ENCODE data around the gene EXD1. TPM values are rescaled to one million over a fixed set of nuclear protein-coding genes. Genes with fewer than 3 reads are reported as not detected.

EXD1 gene
- total and polyA plus RNA-seq, 12 donors: not detected

DNA sequence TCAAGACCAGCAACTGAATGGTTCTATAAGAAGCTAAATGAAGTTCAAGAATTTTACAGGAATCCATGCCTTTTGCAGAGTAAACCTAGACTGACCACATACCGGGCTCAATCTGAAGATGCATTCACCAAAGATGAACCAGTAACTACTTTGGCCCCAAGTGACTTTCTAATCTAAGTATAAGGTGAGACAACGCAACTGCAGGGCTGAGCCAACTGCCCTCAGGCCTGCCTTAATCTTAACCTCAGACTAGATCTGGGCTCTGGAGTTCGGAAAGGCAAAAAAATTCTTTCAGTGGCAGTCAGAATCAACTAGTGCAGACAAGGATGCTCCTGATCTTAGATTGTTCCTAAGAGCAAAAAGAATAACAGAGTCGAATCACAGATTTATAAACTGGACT, 48.3 kb downstream of the EXD1 start:
- H3K27me3 ChIP-seq: no peaks in the 10 kb centered on the region
- ATAC-seq: no peak
- intact Hi-C loops (cut with DNase I): loop anchor here in 5 of 10 donors (5.0 to 10.0 kb wide), 4 partner anchors 157 to 327 kb away; no protein-coding TSS in a partner anchor
- no peaks in the 10 kb centered on the region for H3K4me1 ChIP-seq
- 64 to 66% methylated on average over 4 of the region's 4 CpGs for WGBS, 2 donors
- H3K27ac ChIP-seq: no peak overlapping the region
- no peak overlapping the region for H3K4me3 ChIP-seq
- no peaks in the 10 kb centered on the region for H3K9me3 ChIP-seq
- no peaks in the 10 kb centered on the region for H3K36me3 ChIP-seq
- TF ChIP-seq, protein P1, sequence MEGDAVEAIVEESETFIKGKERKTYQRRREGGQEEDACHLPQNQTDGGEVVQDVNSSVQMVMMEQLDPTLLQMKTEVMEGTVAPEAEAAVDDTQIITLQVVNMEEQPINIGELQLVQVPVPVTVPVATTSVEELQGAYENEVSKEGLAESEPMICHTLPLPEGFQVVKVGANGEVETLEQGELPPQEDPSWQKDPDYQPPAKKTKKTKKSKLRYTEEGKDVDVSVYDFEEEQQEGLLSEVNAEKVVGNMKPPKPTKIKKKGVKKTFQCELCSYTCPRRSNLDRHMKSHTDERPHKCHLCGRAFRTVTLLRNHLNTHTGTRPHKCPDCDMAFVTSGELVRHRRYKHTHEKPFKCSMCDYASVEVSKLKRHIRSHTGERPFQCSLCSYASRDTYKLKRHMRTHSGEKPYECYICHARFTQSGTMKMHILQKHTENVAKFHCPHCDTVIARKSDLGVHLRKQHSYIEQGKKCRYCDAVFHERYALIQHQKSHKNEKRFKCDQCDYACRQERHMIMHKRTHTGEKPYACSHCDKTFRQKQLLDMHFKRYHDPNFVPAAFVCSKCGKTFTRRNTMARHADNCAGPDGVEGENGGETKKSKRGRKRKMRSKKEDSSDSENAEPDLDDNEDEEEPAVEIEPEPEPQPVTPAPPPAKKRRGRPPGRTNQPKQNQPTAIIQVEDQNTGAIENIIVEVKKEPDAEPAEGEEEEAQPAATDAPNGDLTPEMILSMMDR (IDR thresholded peaks at IDR 0.05): no peak
- DNase-seq: no peak

DNA sequence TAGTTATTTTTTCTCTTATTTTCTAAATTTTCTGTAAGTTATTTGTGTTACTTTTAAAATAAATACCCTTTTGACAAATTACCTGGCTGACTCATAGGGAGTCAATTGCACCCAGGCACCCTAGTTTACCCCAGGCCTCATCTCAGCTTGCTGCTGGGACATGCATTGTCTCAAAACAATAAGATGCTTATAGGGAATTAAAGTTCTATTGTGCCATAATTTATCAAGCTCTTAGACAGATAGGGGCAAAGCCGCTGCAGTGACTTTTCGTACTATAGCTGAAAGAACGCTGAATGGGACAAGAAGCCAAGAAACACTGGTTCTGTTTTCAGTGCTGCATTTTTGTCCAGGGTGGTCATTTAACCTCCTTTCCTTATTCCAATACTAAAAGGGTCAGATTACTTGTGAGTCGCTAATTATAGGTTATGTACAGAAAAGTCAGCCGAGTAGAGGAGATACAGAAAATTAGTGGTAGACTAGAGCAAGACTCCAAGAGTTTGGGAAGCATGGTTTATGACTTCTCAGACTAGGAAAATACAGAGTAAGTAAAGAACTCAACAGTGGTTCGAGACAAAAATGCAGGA, 50.3 kb downstream of the EXD1 start:
- TF ChIP-seq, protein P1 (IDR thresholded peaks at IDR 0.05): no peak
- WGBS, 2 donors: 78 to 87% methylated on average over 6 of the region's 6 CpGs
- H3K4me1 ChIP-seq: no peaks in the 10 kb centered on the region
- H3K27ac ChIP-seq: no peak overlapping the region
- DNase-seq (no peak), ATAC-seq (no peak)
- intact Hi-C loops (cut with DNase I): loop anchor here in 5 of 10 donors (5.0 to 10.0 kb wide), 4 partner anchors 155 to 325 kb away; no protein-coding TSS in a partner anchor
- H3K36me3 ChIP-seq: no peaks in the 10 kb centered on the region
- H3K9me3 ChIP-seq: no peaks in the 10 kb centered on the region
- H3K4me3 ChIP-seq: no peak overlapping the region
- no peaks in the 10 kb centered on the region for H3K27me3 ChIP-seq

DNA sequence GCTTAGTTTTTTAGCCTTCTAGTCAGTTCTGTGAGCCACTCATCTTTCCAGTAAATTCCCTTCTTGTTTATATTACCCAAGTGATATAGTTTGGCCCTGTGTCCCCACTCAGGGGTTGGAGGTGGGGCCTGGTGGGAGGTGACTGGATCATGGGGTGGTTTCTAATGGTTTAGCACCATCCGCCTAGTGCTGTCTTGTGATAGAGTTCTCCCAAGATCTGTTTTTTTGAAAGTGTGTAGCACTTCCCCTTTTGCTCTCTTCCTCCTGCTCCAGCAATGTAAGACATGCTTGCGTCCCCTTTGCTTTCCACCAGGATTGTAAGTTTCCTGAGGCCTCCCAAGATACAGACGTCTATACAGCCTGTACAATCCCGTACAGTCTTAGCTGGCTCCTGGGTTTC, 60.8 kb downstream of the EXD1 start:
- intact Hi-C loops (cut with DNase I): no loop called here
- 81 to 82% methylated on average over 4 of the region's 4 CpGs for WGBS, 2 donors
- ATAC-seq (peak in 2 of 8 donors; percentile 29 to 31), DNase-seq (no peak)
- H3K4me3 ChIP-seq: no peak overlapping the region
- H3K9me3 ChIP-seq: no peaks in the 10 kb centered on the region
- H3K36me3 ChIP-seq: no peaks in the 10 kb centered on the region
- TF ChIP-seq, protein P1 (IDR thresholded peaks at IDR 0.05): no peak
- peaks cover 0 to 5% (median 0%) of the 10 kb centered on the region in 9 donors for H3K4me1 ChIP-seq
- H3K27me3 ChIP-seq: no peaks in the 10 kb centered on the region
- H3K27ac ChIP-seq: peak overlapping the region in 1 of 10 donors; percentile 18

DNA sequence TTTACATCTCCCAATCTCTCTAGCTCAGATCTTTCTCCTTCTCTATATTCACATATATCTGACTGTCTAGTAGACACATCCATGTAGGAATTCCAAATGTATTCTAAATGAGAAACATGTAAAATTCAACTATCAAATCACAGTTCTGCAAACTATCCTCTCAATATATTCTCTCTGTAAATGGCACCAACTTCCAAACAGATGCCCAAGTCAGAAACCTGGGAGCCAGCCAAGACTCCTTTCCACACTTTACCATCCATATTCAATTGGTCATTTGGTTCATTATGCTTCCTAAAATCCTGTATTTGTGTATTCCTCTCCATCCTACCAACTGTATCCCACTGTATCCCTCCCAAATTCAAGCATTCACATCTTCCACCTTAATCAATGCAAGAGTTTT, 61.5 kb downstream of the EXD1 start:
- H3K4me1 ChIP-seq: peaks cover 0 to 5% (median 0%) of the 10 kb centered on the region in 9 donors
- H3K36me3 ChIP-seq: no peaks in the 10 kb centered on the region
- ATAC-seq: no peak
- intact Hi-C loops (cut with DNase I): no loop called here
- no peak overlapping the region for H3K4me3 ChIP-seq
- no peaks in the 10 kb centered on the region for H3K27me3 ChIP-seq
- no peak for DNase-seq
- peak overlapping the region in 1 of 10 donors; percentile 18 for H3K27ac ChIP-seq
- TF ChIP-seq, protein P1 (IDR thresholded peaks at IDR 0.05): no peak
- H3K9me3 ChIP-seq: no peaks in the 10 kb centered on the region

All from heart right ventricle (tissue), 16 donors.